ENCODE data around the gene ETFA.

ETFA gene

GRCh38 chr15:76340198-76340802 is 29.0 kb upstream of the ETFA start:
- no peak for DNase-seq (ENCODE audit: extremely low read depth, low read depth)
- no peak for TF ChIP-seq CTCF (IDR thresholded peaks at IDR 0.05; ENCODE audit: low read depth, low read length, missing control alignments)
- peak overlapping the region; percentile 75 for H3K4me3 ChIP-seq (replicated peaks; ENCODE audit: low read depth, low read length)

GRCh38 chr15:76339305-76340197 is 28.3 kb upstream of the ETFA start:
- no peak for DNase-seq (ENCODE audit: extremely low read depth, low read depth)
- peak overlapping the region; percentile 75 for H3K4me3 ChIP-seq (replicated peaks; ENCODE audit: low read depth, low read length)
- TF ChIP-seq CTCF (IDR thresholded peaks at IDR 0.05; ENCODE audit: low read depth, low read length, missing control alignments), result no peak

GRCh38 chr15:76338486-76339304 is 27.4 kb upstream of the ETFA start:
- DNase-seq (ENCODE audit: extremely low read depth, low read depth), result no peak
- H3K4me3 ChIP-seq (replicated peaks; ENCODE audit: low read depth, low read length), result peak overlapping the region; percentile 75
- no peak for TF ChIP-seq CTCF (IDR thresholded peaks at IDR 0.05; ENCODE audit: low read depth, low read length, missing control alignments)

GRCh38 chr15:76337696-76338485 is 26.6 kb upstream of the ETFA start:
- peak overlapping the region; percentile 75 for H3K4me3 ChIP-seq (replicated peaks; ENCODE audit: low read depth, low read length)
- no peak for DNase-seq (ENCODE audit: extremely low read depth, low read depth)
- TF ChIP-seq CTCF (IDR thresholded peaks at IDR 0.05; ENCODE audit: low read depth, low read length, missing control alignments), result no peak

- no peak for TF ChIP-seq CTCF (IDR thresholded peaks at IDR 0.05; ENCODE audit: low read depth, low read length, missing control alignments)
- peak overlapping the region; percentile 75 for H3K4me3 ChIP-seq (replicated peaks; ENCODE audit: low read depth, low read length)
- no peak for DNase-seq (ENCODE audit: extremely low read depth, low read depth)
These were observed 25.9 kb upstream of the ETFA start for GRCh38 chr15:76337059-76337695.

All from HFF-Myc (cell line).